GM23338 (cell line): ENCODE data around the gene USP51. TPM values are rescaled to one million over a fixed set of nuclear protein-coding genes. Genes with fewer than 3 reads are reported as not detected.
A peak's percentile ranks its signal among the peaks of the same experiment; 100 is the strongest.

Experiments used
- ATAC-seq: fragments of 200-7000 bp; cut with Tn5 transposase; 3 replicates; pipeline ENCODE4 v1.9.1; 2020
- DNase-seq: peaks from one replicate; pipeline ENCODE4 v3.0.0-alpha.2; 2015; ENCODE audit warnings: low spot score
- H2AFZ ChIP-seq: fragments of 200-600 bp; sonication (generic); 2 replicates; pipeline ENCODE4 v1.8.0; 2016; ENCODE audit warnings: antibody characterized with exemption, mild to moderate bottlenecking, moderate library complexity
- H3F3A ChIP-seq: fragments of 200-600 bp; sonication (generic); replicated peaks from 2 replicates; pipeline ENCODE4 v1.8.0; 2017; ENCODE audit warnings: antibody characterized with exemption, mixed run types, low read depth
- H3K27ac ChIP-seq: fragments of 200-600 bp; sonication (generic); 2 replicates; pipeline ENCODE4 v1.6.1; 2016; ENCODE audit warnings: low read depth
- H3K27me3 ChIP-seq: fragments of 200-600 bp; sonication (generic); 2 replicates; pipeline ENCODE4 v1.8.0; 2016; ENCODE audit warnings: mild to moderate bottlenecking, mixed run types, moderate library complexity; ENCODE audit not compliant: insufficient read depth
- H3K36me3 ChIP-seq: fragments of 200-600 bp; sonication (generic); 2 replicates; pipeline ENCODE4 v1.8.0; 2016; ENCODE audit warnings: mild to moderate bottlenecking; ENCODE audit not compliant: insufficient read depth
- H3K4me1 ChIP-seq: fragments of 200-600 bp; sonication (generic); 2 replicates; pipeline ENCODE4 v1.8.0; 2016; ENCODE audit warnings: mild to moderate bottlenecking, moderate library complexity; ENCODE audit not compliant: insufficient read depth
- H3K4me2 ChIP-seq: fragments of 200-600 bp; sonication (generic); 2 replicates; pipeline ENCODE4 v1.7.1; 2017; ENCODE audit warnings: mixed run types
- H3K4me3 ChIP-seq: fragments of 200-600 bp; sonication (generic); 2 replicates; pipeline ENCODE4 v1.6.1; 2016; ENCODE audit warnings: mixed run types
- H3K79me2 ChIP-seq: fragments of 200-600 bp; sonication (generic); replicated peaks from 2 replicates; pipeline ENCODE4 v1.8.0; 2017; ENCODE audit warnings: mild to moderate bottlenecking; ENCODE audit not compliant: insufficient read depth
- H3K9me2 ChIP-seq: fragments of 200-600 bp; sonication (generic); 2 replicates; pipeline ENCODE4 v1.8.0; 2017; ENCODE audit not compliant: insufficient read depth
- H4K20me1 ChIP-seq: fragments of 200-600 bp; sonication (generic); replicated peaks from 2 replicates; pipeline ENCODE4 v1.8.0; 2017; ENCODE audit warnings: mild to moderate bottlenecking; ENCODE audit not compliant: insufficient read depth
- H3K27ac Mint-ChIP-seq: 2 replicates; pipeline ENCODE4 v1.8.0; 2020; ENCODE audit warnings: inconsistent platforms, mild to moderate bottlenecking, moderate library complexity, mixed read lengths
- H3K27me3 Mint-ChIP-seq: 3 replicates; pipeline ENCODE4 v1.8.0; 2022; ENCODE audit warnings: low read depth, mild to moderate bottlenecking, moderate library complexity, mixed read lengths, inconsistent platforms; ENCODE audit not compliant: insufficient read depth, poor library complexity
- H3K36me3 Mint-ChIP-seq: 3 replicates; pipeline ENCODE4 v1.8.0; 2021; ENCODE audit warnings: low read depth, mild to moderate bottlenecking, inconsistent platforms, moderate library complexity, mixed read lengths
- H3K4me1 Mint-ChIP-seq: 3 replicates; pipeline ENCODE4 v1.8.0; 2020; ENCODE audit warnings: mild to moderate bottlenecking, inconsistent platforms, mixed read lengths
- H3K4me3 Mint-ChIP-seq: 3 replicates; pipeline ENCODE4 v1.8.0; 2021; ENCODE audit warnings: moderate library complexity, mild to moderate bottlenecking, inconsistent platforms, mixed read lengths
- H3K9me3 Mint-ChIP-seq: 3 replicates; pipeline ENCODE4 v1.8.0; 2020; ENCODE audit warnings: moderate library complexity, mild to moderate bottlenecking, inconsistent platforms, mixed read lengths
- CREB1 ChIP-seq: fragments of 250-450 bp; sonication (Bioruptor Pico); IDR thresholded peaks from 2 replicates; pipeline ENCODE4 v1.5.0; 2020; ENCODE audit warnings: low read depth, mild to moderate bottlenecking, moderate library complexity
- CTCF ChIP-seq, 2 experiments: fragments of 200-600 bp in 1 of 2; sonication (generic) in 1 of 2; conservative IDR thresholded peaks; 2 replicates each; pipeline versions ENCODE4 v1.5.1 to v1.6.1; 2016 to 2017; ENCODE audit warnings: antibody characterized with exemption in 2 of 2, low read depth in 2 of 2, mild to moderate bottlenecking in 2 of 2, moderate library complexity in 1 of 2
- ETS1 ChIP-seq: IDR thresholded peaks from 2 replicates; pipeline ENCODE4 v1.6.1; 2016; ENCODE audit warnings: antibody characterized with exemption
- EZH2 ChIP-seq: fragments of 200-600 bp; sonication (generic); IDR thresholded peaks from one replicate; pipeline ENCODE4 v1.8.0; 2017; ENCODE audit warnings: antibody characterized with exemption, mild to moderate bottlenecking, low read depth; ENCODE audit not compliant: unreplicated experiment
- NANOG ChIP-seq: IDR thresholded peaks from 2 replicates; pipeline ENCODE4 v1.6.1; 2016; ENCODE audit warnings: antibody characterized with exemption, borderline replicate concordance
- POLR2AphosphoS5 ChIP-seq: IDR thresholded peaks from 2 replicates; pipeline ENCODE4 v1.6.1; 2016; ENCODE audit warnings: antibody characterized with exemption, low read depth
- STAT1 ChIP-seq: IDR thresholded peaks from one replicate; pipeline ENCODE4 v1.6.1; 2016; ENCODE audit warnings: antibody characterized with exemption; ENCODE audit not compliant: unreplicated experiment
- ZNF114 ChIP-seq: fragments of 250-450 bp; sonication (Bioruptor Pico); IDR thresholded peaks from 2 replicates; pipeline ENCODE4 v1.5.0; 2020; ENCODE audit warnings: mild to moderate bottlenecking, moderate library complexity
- ZNF331 ChIP-seq: fragments of 250-450 bp; sonication (Bioruptor Pico); IDR thresholded peaks from 2 replicates; pipeline ENCODE4 v1.5.0; 2020; ENCODE audit warnings: low read depth, mild to moderate bottlenecking, moderate library complexity
- polyA plus RNA-seq: library from polyadenylated mRNA; unstranded; fragments of >200 nt; fragmentation: Nextera tagmentation; extraction: Ambion mirVana; gene quantifications from 2 replicates; pipeline ENCODE4 v1.2.1, GENCODE V29; 2016
- total RNA-seq: library from RNA; depleted of rRNA; stranded (reverse); fragments of >200 nt; shearing (Covaris generic); gene quantifications from 2 replicates; pipeline ENCODE4 v1.2.3, GENCODE V29; 2014
- TF ChIP-seq, protein P1 (sequence below): IDR thresholded peaks from one replicate; pipeline ENCODE4 v1.6.1; 2018; ENCODE audit warnings: antibody characterized with exemption; ENCODE audit not compliant: unreplicated experiment

The USP51 gene
- total and polyA plus RNA-seq, 2 experiments from 2014 or later, result 3.5 to 5.5 TPM

DNA sequence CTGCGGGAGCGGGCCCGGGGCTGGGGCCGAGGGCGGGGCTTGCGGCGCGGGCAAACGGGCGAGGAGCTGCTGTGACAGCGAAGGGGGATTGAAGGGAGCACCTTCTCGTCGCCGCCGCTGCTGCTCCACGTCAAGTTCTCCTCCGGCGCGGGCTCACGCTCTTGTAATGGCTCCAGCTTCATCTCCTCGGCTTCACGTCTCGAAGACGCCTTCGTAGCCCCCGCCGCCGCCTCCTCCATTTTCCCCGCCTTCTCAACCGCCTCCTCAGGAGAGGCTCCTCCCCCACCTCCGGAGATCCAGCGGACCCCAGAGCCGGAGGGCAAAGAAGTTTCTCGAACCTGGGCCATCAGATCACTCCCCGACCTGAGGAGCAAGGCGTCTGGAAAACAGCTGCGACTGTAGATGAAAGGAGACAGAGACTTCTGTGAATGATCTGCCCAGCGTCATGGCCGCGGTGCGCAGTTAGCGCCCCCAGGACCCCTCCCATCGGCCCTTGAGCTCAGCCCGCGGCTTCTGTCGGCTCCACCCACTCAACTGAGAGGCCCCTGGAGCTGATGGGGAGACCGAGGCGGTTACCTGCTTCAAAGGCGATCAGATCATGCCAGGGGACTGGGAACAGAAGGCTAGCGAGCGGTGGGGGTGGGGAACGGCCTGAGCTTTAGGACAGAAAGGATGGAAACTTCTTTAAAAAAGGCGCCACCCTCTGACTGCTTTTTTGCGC, 895 bp downstream of the USP51 start:
- Mint-ChIP-seq H3K9me3 (no peaks in the 10 kb centered on the region), H3K4me3 (peak overlapping the region; percentile 97), H3K36me3 (peaks cover 12% of the 10 kb centered on the region), H3K27ac (peak overlapping the region; percentile 98), H3K4me1 (peaks cover 8% of the 10 kb centered on the region; the same call in 1 of the 3 replicates), H3K27me3 (no peaks in the 10 kb centered on the region)
- Histone ChIP-seq H3K27me3 (no peaks in the 10 kb centered on the region), H3K9me2 (no peaks in the 10 kb centered on the region), H3K4me3 (peak overlapping the region; percentile 77), H3K36me3 (no peaks in the 10 kb centered on the region), H3K79me2 (no peaks in the 10 kb centered on the region), H2AFZ (no peak overlapping the region; the same call in 1 of the 2 replicates), H3F3A (no peaks in the 10 kb centered on the region), H4K20me1 (no peaks in the 10 kb centered on the region), H3K4me1 (0 out of 2 replicates have a peak, but pooled peaks cover 6% of the 10 kb centered on the region), H3K4me2 (peak overlapping the region; percentile 80), H3K27ac (peak overlapping the region; percentile 95)
- ATAC-seq (peak; percentile 81), DNase-seq (peak; percentile 65)
- TF ChIP-seq, protein P1, sequence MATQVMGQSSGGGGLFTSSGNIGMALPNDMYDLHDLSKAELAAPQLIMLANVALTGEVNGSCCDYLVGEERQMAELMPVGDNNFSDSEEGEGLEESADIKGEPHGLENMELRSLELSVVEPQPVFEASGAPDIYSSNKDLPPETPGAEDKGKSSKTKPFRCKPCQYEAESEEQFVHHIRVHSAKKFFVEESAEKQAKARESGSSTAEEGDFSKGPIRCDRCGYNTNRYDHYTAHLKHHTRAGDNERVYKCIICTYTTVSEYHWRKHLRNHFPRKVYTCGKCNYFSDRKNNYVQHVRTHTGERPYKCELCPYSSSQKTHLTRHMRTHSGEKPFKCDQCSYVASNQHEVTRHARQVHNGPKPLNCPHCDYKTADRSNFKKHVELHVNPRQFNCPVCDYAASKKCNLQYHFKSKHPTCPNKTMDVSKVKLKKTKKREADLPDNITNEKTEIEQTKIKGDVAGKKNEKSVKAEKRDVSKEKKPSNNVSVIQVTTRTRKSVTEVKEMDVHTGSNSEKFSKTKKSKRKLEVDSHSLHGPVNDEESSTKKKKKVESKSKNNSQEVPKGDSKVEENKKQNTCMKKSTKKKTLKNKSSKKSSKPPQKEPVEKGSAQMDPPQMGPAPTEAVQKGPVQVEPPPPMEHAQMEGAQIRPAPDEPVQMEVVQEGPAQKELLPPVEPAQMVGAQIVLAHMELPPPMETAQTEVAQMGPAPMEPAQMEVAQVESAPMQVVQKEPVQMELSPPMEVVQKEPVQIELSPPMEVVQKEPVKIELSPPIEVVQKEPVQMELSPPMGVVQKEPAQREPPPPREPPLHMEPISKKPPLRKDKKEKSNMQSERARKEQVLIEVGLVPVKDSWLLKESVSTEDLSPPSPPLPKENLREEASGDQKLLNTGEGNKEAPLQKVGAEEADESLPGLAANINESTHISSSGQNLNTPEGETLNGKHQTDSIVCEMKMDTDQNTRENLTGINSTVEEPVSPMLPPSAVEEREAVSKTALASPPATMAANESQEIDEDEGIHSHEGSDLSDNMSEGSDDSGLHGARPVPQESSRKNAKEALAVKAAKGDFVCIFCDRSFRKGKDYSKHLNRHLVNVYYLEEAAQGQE, result no peak
- TF ChIP-seq STAT1 (no peak), EZH2 (no peak), POLR2AphosphoS5 (peak; percentile 23; the same call in 1 of the 2 replicates), ETS1 (no peak), NANOG (no peak)

GRCh38 chrX:55488006-55488592, 1.5 kb downstream of the USP51 start:
- Histone ChIP-seq H3K36me3 (no peaks in the 10 kb centered on the region), H3F3A (no peaks in the 10 kb centered on the region), H3K79me2 (no peaks in the 10 kb centered on the region), H3K27ac (no peak overlapping the region), H3K4me2 (peak overlapping the region; percentile 58; the same call in 1 of the 2 replicates), H4K20me1 (no peaks in the 10 kb centered on the region), H2AFZ (no peak overlapping the region), H3K27me3 (no peaks in the 10 kb centered on the region), H3K9me2 (no peaks in the 10 kb centered on the region), H3K4me3 (peak overlapping the region; percentile 77), H3K4me1 (0 out of 2 replicates have a peak, but pooled peaks cover 6% of the 10 kb centered on the region)
- ATAC-seq, result no peak
- H3K36me3 Mint-ChIP-seq, result peaks cover 12% of the 10 kb centered on the region
- no peaks in the 10 kb centered on the region for H3K27me3 Mint-ChIP-seq
- no peak overlapping the region for H3K27ac Mint-ChIP-seq
- H3K4me1 Mint-ChIP-seq, result peaks cover 8% of the 10 kb centered on the region; the same call in 1 of the 3 replicates
- H3K9me3 Mint-ChIP-seq, result no peaks in the 10 kb centered on the region
- DNase-seq, result peak; percentile 35
- H3K4me3 Mint-ChIP-seq, result peak overlapping the region; percentile 73
- TF ChIP-seq ZNF114 (CRISPR knock-in tag) (no peak), CTCF (conservative IDR thresholded peaks at IDR 0.05; ENCODE audit: low read depth in 2 of 2) (no peak), ZNF331 (CRISPR knock-in tag) (no peak), CREB1 (no peak)
- TF ChIP-seq, protein P1, result no peak
